PC-9 (cell line): Measurements from ENCODE around the gene RTEL1.

Experiments
- CTCF ChIP-seq: fragments of 200-600 bp; sonication (generic); conservative IDR thresholded peaks from 2 replicates; pipeline ENCODE4 v1.6.1; 2017; ENCODE audit warnings: mixed run types, antibody characterized with exemption, mild to moderate bottlenecking, moderate library complexity
- EZH2 ChIP-seq: fragments of 200-600 bp; sonication (generic); IDR thresholded peaks from 2 replicates; pipeline ENCODE4 v1.8.0; 2017; ENCODE audit warnings: antibody characterized with exemption, low read depth

- no peak for TF ChIP-seq EZH2
- no peak for TF ChIP-seq CTCF
Observed at GRCh38 chr20:63655249-63655648, 2.9 kb upstream of the RTEL1 start.
